HepG2 (cell line): ENCODE results near the gene RAD51C. TPM values are rescaled to one million over a fixed set of nuclear protein-coding genes. Genes with fewer than 3 reads are reported as not detected.

Source experiments
- FOXJ3 ChIP-seq: sonication (generic); formaldehyde crosslinking; IDR thresholded peaks from 2 replicates; pipeline ENCODE4 v1.4.0; 2020; ENCODE audit warnings: missing genetic modification reagents, mild to moderate bottlenecking, borderline replicate concordance
- SP5 ChIP-seq: IDR thresholded peaks from 2 replicates; pipeline ENCODE4 v1.6.1; 2016; ENCODE audit warnings: low read depth, borderline replicate concordance
- ZNF160 ChIP-seq: sonication (generic); formaldehyde crosslinking; IDR thresholded peaks from 2 replicates; pipeline ENCODE4 v1.8.0; 2022; ENCODE audit warnings: mild to moderate bottlenecking, inconsistent platforms, missing genetic modification reagents
- ZNF619 ChIP-seq: sonication (generic); formaldehyde crosslinking; IDR thresholded peaks from 2 replicates; pipeline ENCODE4 v1.4.0; 2020; ENCODE audit warnings: mild to moderate bottlenecking, missing genetic modification reagents
- polyA plus RNA-seq, 8 experiments: library from polyadenylated mRNA; depleted of rRNA in 3 of 8; stranded (reverse) in 7 of 8; unstranded in 1 of 8; fragments of >200 nt; fragmentation: Illumina TruSeq in 4 of 8; extraction: Trizol in 4 of 8; gene quantifications; 2 replicates each; pipeline versions ENCODE4 v1.2.1 to v1.2.3, GENCODE V29; 2011 to 2016; ENCODE audit warnings: low read depth in 4 of 8, missing spikeins in 1 of 8, mixed read lengths in 1 of 8; ENCODE audit not compliant: insufficient read depth in 1 of 8
- total RNA-seq, 5 experiments: library from RNA; depleted of rRNA; stranded (reverse); fragments of >200 nt; fragmentation: Illumina TruSeq; extraction: Trizol; gene quantifications; 2 replicates each; pipeline ENCODE4 v1.2.3, GENCODE V29; 2016; ENCODE audit warnings: low read depth in 1 of 5
- TF ChIP-seq, protein P1 (sequence below): sonication (generic); formaldehyde crosslinking; IDR thresholded peaks from 2 replicates; pipeline ENCODE4 v1.5.1; 2020; ENCODE audit warnings: mild to moderate bottlenecking, missing genetic modification reagents, moderate library complexity
- TF ChIP-seq, protein P2 (sequence below): sonication (generic); formaldehyde crosslinking; IDR thresholded peaks from 2 replicates; pipeline ENCODE4 v1.5.1; 2020; ENCODE audit warnings: missing genetic modification reagents, mild to moderate bottlenecking, borderline replicate concordance
- TF ChIP-seq, protein P3 (sequence below): sonication (generic); formaldehyde crosslinking; IDR thresholded peaks from 2 replicates; pipeline ENCODE4; 2020; ENCODE audit warnings: missing genetic modification reagents, mild to moderate bottlenecking, borderline replicate concordance
- TF ChIP-seq, protein P4 (sequence below): sonication (generic); formaldehyde crosslinking; IDR thresholded peaks from 2 replicates; pipeline ENCODE4 v1.4.0; 2020; ENCODE audit warnings: missing genetic modification reagents, mild to moderate bottlenecking, borderline replicate concordance
- TF ChIP-seq, protein P5 (sequence below): sonication (generic); formaldehyde crosslinking; IDR thresholded peaks from 2 replicates; pipeline ENCODE4 v1.4.0; 2020; ENCODE audit warnings: missing genetic modification reagents
- TF ChIP-seq, protein P6 (sequence below): sonication (generic); formaldehyde crosslinking; IDR thresholded peaks from 2 replicates; pipeline ENCODE4 v1.4.0; 2020; ENCODE audit warnings: missing genetic modification reagents

RAD51C gene
- total and polyA plus RNA-seq, 2 of the 13 experiments (the other 11 are each of a cell fraction or from before 2014, with no cell fraction given) = 38.5 to 106 TPM

DNA sequence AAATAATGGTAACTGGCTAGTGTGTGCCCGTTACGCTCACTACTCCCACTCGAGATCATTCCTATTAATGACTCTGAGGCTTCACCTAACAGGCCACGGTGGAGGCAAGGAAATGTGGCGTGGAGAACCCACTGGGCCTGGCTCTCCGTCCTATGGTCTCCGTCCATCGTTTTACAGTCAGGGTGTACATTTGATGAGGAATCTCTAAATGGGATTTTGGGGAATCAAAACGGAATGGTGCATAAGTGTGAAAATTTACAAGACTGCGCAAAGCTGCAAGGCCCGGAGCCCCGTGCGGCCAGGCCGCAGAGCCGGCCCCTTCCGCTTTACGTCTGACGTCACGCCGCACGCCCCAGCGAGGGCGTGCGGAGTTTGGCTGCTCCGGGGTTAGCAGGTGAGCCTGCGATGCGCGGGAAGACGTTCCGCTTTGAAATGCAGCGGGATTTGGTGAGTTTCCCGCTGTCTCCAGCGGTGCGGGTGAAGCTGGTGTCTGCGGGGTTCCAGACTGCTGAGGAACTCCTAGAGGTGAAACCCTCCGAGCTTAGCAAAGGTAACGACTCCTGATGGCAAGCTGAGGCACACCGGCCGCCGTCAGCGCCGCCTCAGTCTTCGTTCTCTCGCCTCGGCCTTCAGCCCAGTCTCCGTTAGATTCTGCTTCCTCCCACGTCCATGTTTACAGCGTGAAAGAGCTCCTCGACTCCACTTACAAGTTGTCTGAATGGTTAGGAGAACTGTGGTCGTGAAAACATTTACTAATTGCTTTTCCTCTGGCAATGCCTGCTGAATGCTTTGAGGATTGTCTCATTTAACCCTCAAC, at the start of gene RAD51C (continued):
- TF ChIP-seq, protein P1, sequence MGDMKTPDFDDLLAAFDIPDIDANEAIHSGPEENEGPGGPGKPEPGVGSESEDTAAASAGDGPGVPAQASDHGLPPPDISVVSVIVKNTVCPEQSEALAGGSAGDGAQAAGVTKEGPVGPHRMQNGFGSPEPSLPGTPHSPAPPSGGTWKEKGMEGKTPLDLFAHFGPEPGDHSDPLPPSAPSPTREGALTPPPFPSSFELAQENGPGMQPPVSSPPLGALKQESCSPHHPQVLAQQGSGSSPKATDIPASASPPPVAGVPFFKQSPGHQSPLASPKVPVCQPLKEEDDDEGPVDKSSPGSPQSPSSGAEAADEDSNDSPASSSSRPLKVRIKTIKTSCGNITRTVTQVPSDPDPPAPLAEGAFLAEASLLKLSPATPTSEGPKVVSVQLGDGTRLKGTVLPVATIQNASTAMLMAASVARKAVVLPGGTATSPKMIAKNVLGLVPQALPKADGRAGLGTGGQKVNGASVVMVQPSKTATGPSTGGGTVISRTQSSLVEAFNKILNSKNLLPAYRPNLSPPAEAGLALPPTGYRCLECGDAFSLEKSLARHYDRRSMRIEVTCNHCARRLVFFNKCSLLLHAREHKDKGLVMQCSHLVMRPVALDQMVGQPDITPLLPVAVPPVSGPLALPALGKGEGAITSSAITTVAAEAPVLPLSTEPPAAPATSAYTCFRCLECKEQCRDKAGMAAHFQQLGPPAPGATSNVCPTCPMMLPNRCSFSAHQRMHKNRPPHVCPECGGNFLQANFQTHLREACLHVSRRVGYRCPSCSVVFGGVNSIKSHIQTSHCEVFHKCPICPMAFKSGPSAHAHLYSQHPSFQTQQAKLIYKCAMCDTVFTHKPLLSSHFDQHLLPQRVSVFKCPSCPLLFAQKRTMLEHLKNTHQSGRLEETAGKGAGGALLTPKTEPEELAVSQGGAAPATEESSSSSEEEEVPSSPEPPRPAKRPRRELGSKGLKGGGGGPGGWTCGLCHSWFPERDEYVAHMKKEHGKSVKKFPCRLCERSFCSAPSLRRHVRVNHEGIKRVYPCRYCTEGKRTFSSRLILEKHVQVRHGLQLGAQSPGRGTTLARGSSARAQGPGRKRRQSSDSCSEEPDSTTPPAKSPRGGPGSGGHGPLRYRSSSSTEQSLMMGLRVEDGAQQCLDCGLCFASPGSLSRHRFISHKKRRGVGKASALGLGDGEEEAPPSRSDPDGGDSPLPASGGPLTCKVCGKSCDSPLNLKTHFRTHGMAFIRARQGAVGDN (CRISPR knock-in tag) = peak; percentile 100
- TF ChIP-seq, protein P2, sequence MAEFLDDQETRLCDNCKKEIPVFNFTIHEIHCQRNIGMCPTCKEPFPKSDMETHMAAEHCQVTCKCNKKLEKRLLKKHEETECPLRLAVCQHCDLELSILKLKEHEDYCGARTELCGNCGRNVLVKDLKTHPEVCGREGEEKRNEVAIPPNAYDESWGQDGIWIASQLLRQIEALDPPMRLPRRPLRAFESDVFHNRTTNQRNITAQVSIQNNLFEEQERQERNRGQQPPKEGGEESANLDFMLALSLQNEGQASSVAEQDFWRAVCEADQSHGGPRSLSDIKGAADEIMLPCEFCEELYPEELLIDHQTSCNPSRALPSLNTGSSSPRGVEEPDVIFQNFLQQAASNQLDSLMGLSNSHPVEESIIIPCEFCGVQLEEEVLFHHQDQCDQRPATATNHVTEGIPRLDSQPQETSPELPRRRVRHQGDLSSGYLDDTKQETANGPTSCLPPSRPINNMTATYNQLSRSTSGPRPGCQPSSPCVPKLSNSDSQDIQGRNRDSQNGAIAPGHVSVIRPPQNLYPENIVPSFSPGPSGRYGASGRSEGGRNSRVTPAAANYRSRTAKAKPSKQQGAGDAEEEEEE (CRISPR knock-in tag) = no peak
- TF ChIP-seq ZNF160 (CRISPR knock-in tag) (peak; percentile 86; the same call in 1 of the 2 replicates), ZNF619 (CRISPR knock-in tag) (peak; percentile 81), FOXJ3 (peak; percentile 38; the same call in 1 of the 2 replicates), SP5 (no peak; the same call in 1 of the 2 replicates)
- TF ChIP-seq, protein P3, sequence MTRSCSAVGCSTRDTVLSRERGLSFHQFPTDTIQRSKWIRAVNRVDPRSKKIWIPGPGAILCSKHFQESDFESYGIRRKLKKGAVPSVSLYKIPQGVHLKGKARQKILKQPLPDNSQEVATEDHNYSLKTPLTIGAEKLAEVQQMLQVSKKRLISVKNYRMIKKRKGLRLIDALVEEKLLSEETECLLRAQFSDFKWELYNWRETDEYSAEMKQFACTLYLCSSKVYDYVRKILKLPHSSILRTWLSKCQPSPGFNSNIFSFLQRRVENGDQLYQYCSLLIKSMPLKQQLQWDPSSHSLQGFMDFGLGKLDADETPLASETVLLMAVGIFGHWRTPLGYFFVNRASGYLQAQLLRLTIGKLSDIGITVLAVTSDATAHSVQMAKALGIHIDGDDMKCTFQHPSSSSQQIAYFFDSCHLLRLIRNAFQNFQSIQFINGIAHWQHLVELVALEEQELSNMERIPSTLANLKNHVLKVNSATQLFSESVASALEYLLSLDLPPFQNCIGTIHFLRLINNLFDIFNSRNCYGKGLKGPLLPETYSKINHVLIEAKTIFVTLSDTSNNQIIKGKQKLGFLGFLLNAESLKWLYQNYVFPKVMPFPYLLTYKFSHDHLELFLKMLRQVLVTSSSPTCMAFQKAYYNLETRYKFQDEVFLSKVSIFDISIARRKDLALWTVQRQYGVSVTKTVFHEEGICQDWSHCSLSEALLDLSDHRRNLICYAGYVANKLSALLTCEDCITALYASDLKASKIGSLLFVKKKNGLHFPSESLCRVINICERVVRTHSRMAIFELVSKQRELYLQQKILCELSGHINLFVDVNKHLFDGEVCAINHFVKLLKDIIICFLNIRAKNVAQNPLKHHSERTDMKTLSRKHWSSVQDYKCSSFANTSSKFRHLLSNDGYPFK = peak; percentile 81
- TF ChIP-seq, protein P4, sequence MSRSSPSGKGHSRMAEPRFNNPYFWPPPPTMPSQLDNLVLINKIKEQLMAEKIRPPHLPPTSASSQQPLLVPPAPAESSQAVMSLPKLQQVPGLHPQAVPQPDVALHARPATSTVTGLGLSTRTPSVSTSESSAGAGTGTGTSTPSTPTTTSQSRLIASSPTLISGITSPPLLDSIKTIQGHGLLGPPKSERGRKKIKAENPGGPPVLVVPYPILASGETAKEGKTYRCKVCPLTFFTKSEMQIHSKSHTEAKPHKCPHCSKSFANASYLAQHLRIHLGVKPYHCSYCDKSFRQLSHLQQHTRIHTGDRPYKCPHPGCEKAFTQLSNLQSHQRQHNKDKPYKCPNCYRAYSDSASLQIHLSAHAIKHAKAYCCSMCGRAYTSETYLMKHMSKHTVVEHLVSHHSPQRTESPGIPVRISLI (CRISPR knock-in tag) = no peak; the same call in 1 of the 2 replicates
- TF ChIP-seq, protein P5, sequence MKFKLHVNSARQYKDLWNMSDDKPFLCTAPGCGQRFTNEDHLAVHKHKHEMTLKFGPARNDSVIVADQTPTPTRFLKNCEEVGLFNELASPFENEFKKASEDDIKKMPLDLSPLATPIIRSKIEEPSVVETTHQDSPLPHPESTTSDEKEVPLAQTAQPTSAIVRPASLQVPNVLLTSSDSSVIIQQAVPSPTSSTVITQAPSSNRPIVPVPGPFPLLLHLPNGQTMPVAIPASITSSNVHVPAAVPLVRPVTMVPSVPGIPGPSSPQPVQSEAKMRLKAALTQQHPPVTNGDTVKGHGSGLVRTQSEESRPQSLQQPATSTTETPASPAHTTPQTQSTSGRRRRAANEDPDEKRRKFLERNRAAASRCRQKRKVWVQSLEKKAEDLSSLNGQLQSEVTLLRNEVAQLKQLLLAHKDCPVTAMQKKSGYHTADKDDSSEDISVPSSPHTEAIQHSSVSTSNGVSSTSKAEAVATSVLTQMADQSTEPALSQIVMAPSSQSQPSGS (CRISPR knock-in tag) = peak; percentile 81; the same call in 1 of the 2 replicates
- TF ChIP-seq, protein P6, sequence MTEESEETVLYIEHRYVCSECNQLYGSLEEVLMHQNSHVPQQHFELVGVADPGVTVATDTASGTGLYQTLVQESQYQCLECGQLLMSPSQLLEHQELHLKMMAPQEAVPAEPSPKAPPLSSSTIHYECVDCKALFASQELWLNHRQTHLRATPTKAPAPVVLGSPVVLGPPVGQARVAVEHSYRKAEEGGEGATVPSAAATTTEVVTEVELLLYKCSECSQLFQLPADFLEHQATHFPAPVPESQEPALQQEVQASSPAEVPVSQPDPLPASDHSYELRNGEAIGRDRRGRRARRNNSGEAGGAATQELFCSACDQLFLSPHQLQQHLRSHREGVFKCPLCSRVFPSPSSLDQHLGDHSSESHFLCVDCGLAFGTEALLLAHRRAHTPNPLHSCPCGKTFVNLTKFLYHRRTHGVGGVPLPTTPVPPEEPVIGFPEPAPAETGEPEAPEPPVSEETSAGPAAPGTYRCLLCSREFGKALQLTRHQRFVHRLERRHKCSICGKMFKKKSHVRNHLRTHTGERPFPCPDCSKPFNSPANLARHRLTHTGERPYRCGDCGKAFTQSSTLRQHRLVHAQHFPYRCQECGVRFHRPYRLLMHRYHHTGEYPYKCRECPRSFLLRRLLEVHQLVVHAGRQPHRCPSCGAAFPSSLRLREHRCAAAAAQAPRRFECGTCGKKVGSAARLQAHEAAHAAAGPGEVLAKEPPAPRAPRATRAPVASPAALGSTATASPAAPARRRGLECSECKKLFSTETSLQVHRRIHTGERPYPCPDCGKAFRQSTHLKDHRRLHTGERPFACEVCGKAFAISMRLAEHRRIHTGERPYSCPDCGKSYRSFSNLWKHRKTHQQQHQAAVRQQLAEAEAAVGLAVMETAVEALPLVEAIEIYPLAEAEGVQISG (CRISPR knock-in tag) = peak; percentile 84
